H9 (cell line): Measurements from ENCODE around the gene CREB3L2. TPM values are rescaled to one million over a fixed set of nuclear protein-coding genes. Genes with fewer than 3 reads are reported as not detected.

Experiments
- DNase-seq: peaks from one replicate; pipeline ENCODE4 v3.0.0-alpha.2; 2017
- H2AFZ ChIP-seq: one replicate; pipeline ENCODE4 v1.6.1; 2013; ENCODE audit warnings: mild to moderate bottlenecking, low read length, control low read depth, moderate library complexity
- H2AK5ac ChIP-seq: 2 replicates; pipeline ENCODE4 v1.6.1; 2013; ENCODE audit warnings: low read length, control low read depth, mixed read lengths; ENCODE audit not compliant: insufficient read length
- H2BK120ac ChIP-seq: one replicate; pipeline ENCODE4 v1.6.1; 2013; ENCODE audit warnings: low read depth, mild to moderate bottlenecking, low read length, control low read depth, inconsistent platforms; ENCODE audit not compliant: poor library complexity, severe bottlenecking
- H2BK12ac ChIP-seq: 2 replicates; pipeline ENCODE4 v1.6.1; 2013; ENCODE audit warnings: low read length, control low read depth, mixed read lengths, low read depth; ENCODE audit not compliant: insufficient read length
- H2BK15ac ChIP-seq: 2 replicates; pipeline ENCODE4 v1.6.1; 2013; ENCODE audit warnings: low read depth, low read length, control low read depth
- H2BK20ac ChIP-seq: one replicate; pipeline ENCODE4 v1.6.1; 2013; ENCODE audit warnings: low read depth, mild to moderate bottlenecking, low read length, control low read depth, inconsistent platforms; ENCODE audit not compliant: poor library complexity, severe bottlenecking
- H2BK5ac ChIP-seq: 2 replicates; pipeline ENCODE4 v1.6.1; 2013; ENCODE audit warnings: low read length, control low read depth, mixed read lengths; ENCODE audit not compliant: insufficient read length
- H3K14ac ChIP-seq: 2 replicates; pipeline ENCODE4 v1.6.1; 2013; ENCODE audit warnings: low read length, control low read depth; ENCODE audit not compliant: insufficient read depth
- H3K18ac ChIP-seq: 2 replicates; pipeline ENCODE4 v1.6.1; 2013; ENCODE audit warnings: low read depth, mild to moderate bottlenecking, mixed read lengths, low read length, control low read depth; ENCODE audit not compliant: insufficient read length
- H3K23ac ChIP-seq: 2 replicates; pipeline ENCODE4 v1.6.1; 2013; ENCODE audit warnings: low read length, control low read depth, mixed read lengths, low read depth; ENCODE audit not compliant: insufficient read length
- H3K23me2 ChIP-seq: 2 replicates; pipeline ENCODE4 v1.6.1; 2013; ENCODE audit warnings: low read depth, mild to moderate bottlenecking, mixed read lengths, low read length, control low read depth; ENCODE audit not compliant: insufficient read length, poor library complexity, severe bottlenecking
- H3K27ac ChIP-seq: 2 replicates; pipeline ENCODE4 v1.5.1; 2013; ENCODE audit warnings: low read length, control low read depth, mixed read lengths, low read depth; ENCODE audit not compliant: insufficient read length
- H3K27me3 ChIP-seq: 2 replicates; pipeline ENCODE4 v1.6.1; 2013; ENCODE audit warnings: low read length, control low read depth, inconsistent platforms; ENCODE audit not compliant: insufficient read depth
- H3K4ac ChIP-seq: 2 replicates; pipeline ENCODE4 v1.6.1; 2013; ENCODE audit warnings: low read depth, mild to moderate bottlenecking, control low read depth, inconsistent platforms, low read length, moderate library complexity
- H3K4me1 ChIP-seq: 2 replicates; pipeline ENCODE4 v1.6.1; 2013; ENCODE audit warnings: low read length, control low read depth, inconsistent platforms; ENCODE audit not compliant: insufficient read depth
- H3K4me2 ChIP-seq: 2 replicates; pipeline ENCODE4 v1.6.1; 2013; ENCODE audit warnings: low read length, control low read depth, mixed read lengths; ENCODE audit not compliant: insufficient read length, insufficient read depth
- H3K56ac ChIP-seq: 2 replicates; pipeline ENCODE4 v1.6.1; 2013; ENCODE audit warnings: low read depth, mild to moderate bottlenecking, mixed read lengths, low read length, control low read depth; ENCODE audit not compliant: insufficient read length
- H3K79me1 ChIP-seq: 2 replicates; pipeline ENCODE4 v1.6.1; 2013; ENCODE audit warnings: low read depth, mild to moderate bottlenecking, moderate library complexity, low read length, control low read depth, inconsistent platforms; ENCODE audit not compliant: insufficient read depth, poor library complexity, severe bottlenecking
- H3K79me2 ChIP-seq: 2 replicates; pipeline ENCODE4 v1.6.1; 2013; ENCODE audit warnings: low read length, control low read depth, inconsistent platforms; ENCODE audit not compliant: insufficient read depth
- H3K9ac ChIP-seq: 2 replicates; pipeline ENCODE4 v1.6.1; 2013; ENCODE audit warnings: low read length, control low read depth, mixed read lengths; ENCODE audit not compliant: insufficient read length; ENCODE audit errors: extremely low read depth
- H3K9me3 ChIP-seq: one replicate; pipeline ENCODE4 v1.6.1; 2013; ENCODE audit warnings: low read depth, low read length, inconsistent platforms; ENCODE audit not compliant: control insufficient read depth
- H3T11ph ChIP-seq: one replicate; pipeline ENCODE4 v1.6.1; 2013; ENCODE audit warnings: mild to moderate bottlenecking, low read length, control low read depth, inconsistent platforms
- H4K20me1 ChIP-seq: one replicate; pipeline ENCODE4 v1.6.1; 2013; ENCODE audit not compliant: control insufficient read depth, insufficient read length, insufficient read depth
- H4K5ac ChIP-seq: 2 replicates; pipeline ENCODE4 v1.6.1; 2013; ENCODE audit warnings: low read depth, mild to moderate bottlenecking, mixed read lengths, low read length, control low read depth; ENCODE audit not compliant: insufficient read length
- H4K8ac ChIP-seq: replicated peaks from 2 replicates; pipeline ENCODE4 v1.6.1; 2013; ENCODE audit warnings: low read length, control low read depth, mixed read lengths, low read depth; ENCODE audit not compliant: insufficient read length
- H4K91ac ChIP-seq: 2 replicates; pipeline ENCODE4 v1.6.1; 2013; ENCODE audit warnings: low read depth, mild to moderate bottlenecking, moderate library complexity, mixed read lengths, low read length, control low read depth; ENCODE audit not compliant: insufficient read length
- H3K27ac Mint-ChIP-seq, 3 experiments: 2 replicates in 2 of 3; 3 replicates in 1 of 3; pipeline ENCODE4 v1.8.0; 2020 to 2021; ENCODE audit warnings: mixed read lengths in 3 of 3, mild to moderate bottlenecking in 1 of 3, moderate library complexity in 1 of 3
- H3K27me3 Mint-ChIP-seq: 2 replicates; pipeline ENCODE4 v1.8.0; 2021; ENCODE audit warnings: low read depth, mild to moderate bottlenecking, moderate library complexity, mixed read lengths
- H3K36me3 Mint-ChIP-seq, 3 experiments: 2 replicates in 2 of 3; 3 replicates in 1 of 3; pipeline ENCODE4 v1.8.0; 2020 to 2021; ENCODE audit warnings: low read depth in 3 of 3, mixed read lengths in 3 of 3; ENCODE audit not compliant: insufficient read depth in 1 of 3
- H3K4me1 Mint-ChIP-seq, 2 experiments: 2 replicates each; pipeline ENCODE4 v1.8.0; 2020; ENCODE audit warnings: mixed read lengths in 2 of 2
- H3K4me3 Mint-ChIP-seq, 2 experiments: 2 replicates in 1 of 2; 3 replicates in 1 of 2; pipeline ENCODE4 v1.8.0; 2020 to 2021; ENCODE audit warnings: mild to moderate bottlenecking in 2 of 2, mixed read lengths in 2 of 2, moderate library complexity in 1 of 2
- H3K9me3 Mint-ChIP-seq, 2 experiments: 2 replicates in 1 of 2; 3 replicates in 1 of 2; pipeline ENCODE4 v1.8.0; 2020; ENCODE audit warnings: mild to moderate bottlenecking in 2 of 2, mixed read lengths in 2 of 2, moderate library complexity in 1 of 2
- CTCF ChIP-seq: fragments of 200-600 bp; sonication (generic); conservative IDR thresholded peaks from 3 replicates; pipeline ENCODE4 v1.8.0; 2021; ENCODE audit warnings: antibody characterized with exemption, mild to moderate bottlenecking
- WGBS: extraction: QIAGEN DNeasy Blood & Tissue Kit; methylation state at CpG from one replicate; pipeline ENCODE4 v1.1.7; 2013; ENCODE audit warnings: missing lambda C conversion rate, low lambda C conversion rate, mixed read lengths; ENCODE audit not compliant: insufficient read length; ENCODE audit errors: extremely low coverage; 5-methylcytosine and 5-hydroxymethylcytosine counted together
- total RNA-seq: library from RNA; stranded (reverse); gene quantifications from 2 replicates; pipeline ENCODE4 v1.2.1, GENCODE V29; 2021

The CREB3L2 gene
- total RNA-seq, 1 experiment from 2014 or later = 60.7 TPM

- Histone ChIP-seq H4K8ac (no peak overlapping the region), H2BK15ac (no peak overlapping the region), H2BK12ac (no peak overlapping the region), H4K20me1 (no peaks in the 10 kb centered on the region), H2BK120ac (no peak overlapping the region), H3K4me2 (no peak overlapping the region), H2AK5ac (no peak overlapping the region), H2BK5ac (no peak overlapping the region), H3K4me1 (peaks cover 3% of the 10 kb centered on the region; the same call in 1 of the 2 replicates), H3K9ac (no peak overlapping the region), H3K4ac (no peak overlapping the region), H3K18ac (no peak overlapping the region), H3K56ac (no peak overlapping the region), H3K9me3 (no peaks in the 10 kb centered on the region), H3K79me1 (no peaks in the 10 kb centered on the region), H3T11ph (no peak overlapping the region), H3K23ac (no peak overlapping the region), H3K14ac (no peak overlapping the region), H3K27ac (no peak overlapping the region), H3K23me2 (no peaks in the 10 kb centered on the region), H2BK20ac (no peak overlapping the region), H4K5ac (no peak overlapping the region), H4K91ac (no peak overlapping the region), H3K79me2 (peaks cover 2% of the 10 kb centered on the region; the same call in 1 of the 2 replicates), H3K27me3 (no peaks in the 10 kb centered on the region), H2AFZ (no peak overlapping the region)
- no peak overlapping the region for H3K27ac Mint-ChIP-seq
- peaks cover 23 to 62% (median 46%) of the 10 kb centered on the region in 3 experiments for H3K36me3 Mint-ChIP-seq
- no peaks in the 10 kb centered on the region for H3K27me3 Mint-ChIP-seq
- peaks cover 24% of the 10 kb centered on the region in 2 experiments for H3K4me1 Mint-ChIP-seq
- TF ChIP-seq CTCF = no peak
- no peak overlapping the region for H3K4me3 Mint-ChIP-seq
- WGBS = no CpG with 5 or more reads among the region's 3 CpGs
- no peak for DNase-seq
- peaks cover 0 to 3% of the 10 kb centered on the region in 2 experiments; a peak in 1 of 5 replicates for H3K9me3 Mint-ChIP-seq
Measured at GRCh38 chr7:137915266-137915665, 86.6 kb downstream of the CREB3L2 start.
